SK-N-SH (cell line): ENCODE results near the gene MRPS34. TPM values are rescaled to one million over a fixed set of nuclear protein-coding genes. Genes with fewer than 3 reads are reported as not detected.

Experiments used
- CTCF ChIA-PET: fragments of 300-600, 350-600 bp; formaldehyde crosslinking; extraction: SDS; loops from one replicate; lab custom pipeline; 2021; lab: Yijun Ruan, JAX
- POLR2A ChIA-PET: fragments of 350-600 bp; sonication (Branson Sonifier 250); formaldehyde crosslinking; extraction: SDS; loops from one replicate; lab custom pipeline; 2020; ENCODE audit warnings: antibody characterized with exemption, inconsistent platforms; lab: Yijun Ruan, JAX
- DNase-seq: peaks from one replicate; pipeline ENCODE4 v3.0.0; 2012
- H2AFZ ChIP-seq: fragments of 200-600 bp; sonication (generic); 2 replicates; pipeline ENCODE4 v1.8.1; 2016; ENCODE audit warnings: antibody characterized with exemption, mild to moderate bottlenecking, low read depth
- H3F3A ChIP-seq: fragments of 200-600 bp; sonication (generic); replicated peaks from 2 replicates; pipeline ENCODE3; 2016; ENCODE audit warnings: antibody characterized with exemption, mild to moderate bottlenecking; ENCODE audit not compliant: insufficient read depth
- H3K27ac ChIP-seq, 2 experiments: fragments of 200-500 bp in 1 of 2; fragments of 200-600 bp in 1 of 2; sonication (Bioruptor generic) in 1 of 2; sonication (generic), shearing (Covaris generic) in 1 of 2; 2 replicates each; pipeline versions ENCODE4 v1.5.1 to v1.6.1; 2014 to 2016; ENCODE audit warnings: low read depth in 2 of 2, inconsistent platforms in 1 of 2, low read length in 1 of 2, mild to moderate bottlenecking in 1 of 2, mixed read lengths in 1 of 2
- H3K27me3 ChIP-seq: fragments of 200-600 bp; sonication (generic), shearing (Covaris generic); 2 replicates; pipeline ENCODE4 v1.6.1; 2016; ENCODE audit warnings: mixed run types; ENCODE audit not compliant: insufficient read depth
- H3K36me3 ChIP-seq, 2 experiments: fragments of 200-500 bp in 1 of 2; fragments of 200-600 bp in 1 of 2; sonication (Bioruptor generic) in 1 of 2; sonication (generic) in 1 of 2; replicated peaks in 1 of 2; 2 replicates each; pipeline versions ENCODE3 to v1.5.1; 2014 to 2016; ENCODE audit warnings: low read length in 1 of 2, mild to moderate bottlenecking in 1 of 2; ENCODE audit not compliant: insufficient read depth in 2 of 2, control insufficient read depth in 1 of 2
- H3K4me1 ChIP-seq, 2 experiments: fragments of 200-500 bp in 1 of 2; fragments of 200-600 bp in 1 of 2; sonication (Bioruptor generic) in 1 of 2; sonication (generic), shearing (Covaris generic) in 1 of 2; 2 replicates each; pipeline versions ENCODE4 v1.5.1 to v1.6.1; 2014 to 2016; ENCODE audit warnings: low read depth in 1 of 2, low read length in 1 of 2, mixed run types in 1 of 2; ENCODE audit not compliant: insufficient read depth in 2 of 2, control insufficient read depth in 1 of 2
- H3K4me2 ChIP-seq: fragments of 200-600 bp; sonication (generic), shearing (Covaris generic); 2 replicates; pipeline ENCODE4 v1.6.1; 2017; ENCODE audit warnings: mixed run types
- H3K4me3 ChIP-seq, 2 experiments: fragments of 200-500 bp in 1 of 2; fragments of 200-600 bp in 1 of 2; sonication (Bioruptor generic) in 1 of 2; sonication (generic), shearing (Covaris generic) in 1 of 2; 2 replicates each; pipeline versions ENCODE4 v1.5.1 to v1.8.1; 2014 to 2016; ENCODE audit warnings: low read depth in 2 of 2, inconsistent platforms in 1 of 2, low read length in 1 of 2, mild to moderate bottlenecking in 1 of 2, mixed read lengths in 1 of 2, moderate library complexity in 1 of 2
- H3K79me2 ChIP-seq: fragments of 200-600 bp; sonication (generic); 2 replicates; pipeline ENCODE4 v1.8.1; 2017; ENCODE audit warnings: mild to moderate bottlenecking; ENCODE audit not compliant: insufficient read depth
- H3K9ac ChIP-seq: fragments of 200-600 bp; sonication (generic); 2 replicates; pipeline ENCODE4 v1.6.1; 2017; ENCODE audit warnings: mixed run types
- H3K9me2 ChIP-seq: fragments of 200-600 bp; sonication (generic); 2 replicates; pipeline ENCODE4 v1.6.1; 2017; ENCODE audit warnings: mixed run types
- H3K9me3 ChIP-seq: fragments of 200-600 bp; sonication (generic); 2 replicates; pipeline ENCODE4 v1.6.1; 2017; ENCODE audit warnings: mixed run types, mild to moderate bottlenecking, moderate library complexity
- H4K20me1 ChIP-seq: fragments of 200-600 bp; sonication (generic); 2 replicates; pipeline ENCODE4 v1.6.1; 2017; ENCODE audit warnings: mild to moderate bottlenecking, mixed run types; ENCODE audit not compliant: insufficient read depth
- EP300 ChIP-seq, 2 experiments: IDR thresholded peaks; 2 replicates each; pipeline versions ENCODE4 v1.4.0 to v1.6.1; 2012; ENCODE audit warnings: borderline replicate concordance in 1 of 2, low read depth in 1 of 2, low read length in 1 of 2
- FOXJ3 ChIP-seq: sonication (generic); formaldehyde crosslinking; IDR thresholded peaks from 2 replicates; pipeline ENCODE4 v1.5.1; 2020; ENCODE audit warnings: mild to moderate bottlenecking, missing genetic modification reagents
- GATA2 ChIP-seq: sonication (generic); formaldehyde crosslinking; IDR thresholded peaks from 2 replicates; pipeline ENCODE4 v1.5.0; 2020; ENCODE audit warnings: mild to moderate bottlenecking, missing genetic modification reagents
- JUND ChIP-seq: IDR thresholded peaks from 2 replicates; pipeline ENCODE4 v1.4.0; 2012
- MEF2A ChIP-seq: IDR thresholded peaks from 2 replicates; pipeline ENCODE4 v1.4.0; 2012; ENCODE audit warnings: low read depth, borderline replicate concordance
- MXI1 ChIP-seq: IDR thresholded peaks from 2 replicates; pipeline ENCODE4 v1.6.1; 2012; ENCODE audit warnings: mild to moderate bottlenecking, low read depth, low read length, improper control_type of control experiment
- NRF1 ChIP-seq: IDR thresholded peaks from 2 replicates; pipeline ENCODE4 v1.6.1; 2012; ENCODE audit warnings: low read depth, mild to moderate bottlenecking, low read length
- RAD21 ChIP-seq: IDR thresholded peaks from 2 replicates; pipeline ENCODE4 v1.6.1; 2012; ENCODE audit warnings: mild to moderate bottlenecking, low read length
- RFX5 ChIP-seq: IDR thresholded peaks from 2 replicates; pipeline ENCODE4 v1.6.1; 2012; ENCODE audit warnings: mild to moderate bottlenecking, improper control_type of control experiment, low read length
- RXRA ChIP-seq: IDR thresholded peaks from 2 replicates; pipeline ENCODE4 v1.4.0; 2012; ENCODE audit warnings: low read depth, mild to moderate bottlenecking, borderline replicate concordance
- SMC3 ChIP-seq: IDR thresholded peaks from 2 replicates; pipeline ENCODE4 v1.6.1; 2012; ENCODE audit warnings: low read depth, low read length, improper control_type of control experiment
- TAF1 ChIP-seq: IDR thresholded peaks from 2 replicates; pipeline ENCODE4 v1.6.1; 2012; ENCODE audit warnings: low read depth, mild to moderate bottlenecking, low read length, moderate library complexity, borderline replicate concordance
- WGBS: methylation state at CpG from one replicate; pipeline ENCODE4 v1.1.6; 2017; ENCODE audit warnings: low lambda C conversion rate; 5-methylcytosine and 5-hydroxymethylcytosine counted together
- polyA plus RNA-seq, 3 experiments: library from polyadenylated mRNA; depleted of rRNA; stranded (reverse); fragments of >200 nt; gene quantifications; 2 replicates each; pipeline ENCODE4 v1.2.3, GENCODE V29; 2012
- TF ChIP-seq, protein P1 (sequence below): fragments of 200-600 bp; sonication (generic); IDR thresholded peaks from 2 replicates; pipeline ENCODE4 v1.6.1; 2017; ENCODE audit warnings: antibody characterized with exemption, mild to moderate bottlenecking, moderate library complexity
- TF ChIP-seq, protein P2 (sequence below): IDR thresholded peaks from 2 replicates; pipeline ENCODE4 v1.4.0; 2012; ENCODE audit warnings: low read depth, borderline replicate concordance

The MRPS34 gene
- polyA plus RNA-seq, 1 of the 3 experiments (the other 2 are of a cell fraction): 156 TPM

DNA sequence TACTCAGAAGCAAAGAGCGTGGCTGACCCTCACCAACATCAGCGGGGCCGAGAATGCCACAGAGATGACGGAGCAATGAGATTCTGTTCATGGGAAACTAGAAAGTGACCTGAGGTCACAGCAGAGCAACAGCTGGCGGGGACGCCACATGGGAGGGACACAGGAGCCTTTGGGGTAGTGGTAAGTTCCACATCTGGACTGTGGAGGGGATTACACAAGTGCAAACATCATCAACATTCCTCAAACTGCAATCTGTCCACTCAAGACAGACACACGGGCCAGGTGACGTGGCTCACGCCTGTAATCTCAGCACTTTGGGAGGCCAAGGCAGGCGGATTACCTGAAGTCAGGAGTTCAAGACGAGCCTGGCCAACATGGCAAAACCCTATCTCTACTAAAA lies 42.5 kb upstream of the MRPS34 start:
- CTCF ChIA-PET: no interaction called here
- POLR2A ChIA-PET: no interaction called here
- no peak overlapping the region for H2AFZ ChIP-seq

DNA sequence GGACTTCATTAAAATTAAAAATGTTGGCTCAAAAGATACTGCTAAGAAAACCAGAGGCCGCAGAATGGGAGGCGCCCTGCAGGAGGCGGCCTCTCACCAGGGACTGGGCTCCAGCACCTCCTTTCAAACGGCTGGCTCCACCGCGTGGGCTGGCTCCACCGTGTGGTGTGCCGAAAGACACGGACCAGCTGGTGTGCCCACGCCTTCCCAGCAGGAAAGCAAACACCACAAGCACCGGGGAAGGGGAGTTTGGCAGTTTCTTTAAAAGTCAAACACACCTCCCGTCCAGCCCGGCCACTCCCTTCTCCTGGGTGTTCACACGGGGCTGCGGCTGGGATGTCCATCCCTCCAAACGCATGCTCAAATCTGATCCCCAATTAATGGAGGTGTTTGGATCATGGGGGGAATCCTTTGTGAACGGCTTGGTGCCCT lies 39.8 kb upstream of the MRPS34 start:
- no peak overlapping the region for H3K27ac ChIP-seq

More for the DNA sequence above, 42.5 kb upstream of the MRPS34 start:
- no peaks in the 10 kb centered on the region for H3K27me3 ChIP-seq
- H3K9ac ChIP-seq: no peak overlapping the region
- no peak overlapping the region for H3K4me3 ChIP-seq
- 94% methylated on average over 10 of the region's 11 CpGs for WGBS
- H3K9me2 ChIP-seq: no peaks in the 10 kb centered on the region
- no peak overlapping the region for H3K4me2 ChIP-seq
- H3F3A ChIP-seq: peaks cover 7% of the 10 kb centered on the region
- H3K27ac ChIP-seq: no peak overlapping the region
- peaks cover 4% of the 10 kb centered on the region; the same call in 1 of the 2 replicates for H3K79me2 ChIP-seq
- peaks cover 0 to 14% of the 10 kb centered on the region in 2 experiments for H3K36me3 ChIP-seq
- no peaks in the 10 kb centered on the region for H3K9me3 ChIP-seq
- no peak for DNase-seq
- TF ChIP-seq EP300 (IDR thresholded peaks at IDR 0.05; ENCODE audit: borderline replicate concordance in 1 of 2, low read depth in 1 of 2, low read length in 1 of 2) (no peak), RFX5 (no peak), TAF1 (no peak)
- TF ChIP-seq, protein P1, sequence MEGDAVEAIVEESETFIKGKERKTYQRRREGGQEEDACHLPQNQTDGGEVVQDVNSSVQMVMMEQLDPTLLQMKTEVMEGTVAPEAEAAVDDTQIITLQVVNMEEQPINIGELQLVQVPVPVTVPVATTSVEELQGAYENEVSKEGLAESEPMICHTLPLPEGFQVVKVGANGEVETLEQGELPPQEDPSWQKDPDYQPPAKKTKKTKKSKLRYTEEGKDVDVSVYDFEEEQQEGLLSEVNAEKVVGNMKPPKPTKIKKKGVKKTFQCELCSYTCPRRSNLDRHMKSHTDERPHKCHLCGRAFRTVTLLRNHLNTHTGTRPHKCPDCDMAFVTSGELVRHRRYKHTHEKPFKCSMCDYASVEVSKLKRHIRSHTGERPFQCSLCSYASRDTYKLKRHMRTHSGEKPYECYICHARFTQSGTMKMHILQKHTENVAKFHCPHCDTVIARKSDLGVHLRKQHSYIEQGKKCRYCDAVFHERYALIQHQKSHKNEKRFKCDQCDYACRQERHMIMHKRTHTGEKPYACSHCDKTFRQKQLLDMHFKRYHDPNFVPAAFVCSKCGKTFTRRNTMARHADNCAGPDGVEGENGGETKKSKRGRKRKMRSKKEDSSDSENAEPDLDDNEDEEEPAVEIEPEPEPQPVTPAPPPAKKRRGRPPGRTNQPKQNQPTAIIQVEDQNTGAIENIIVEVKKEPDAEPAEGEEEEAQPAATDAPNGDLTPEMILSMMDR: no peak
- no peaks in the 10 kb centered on the region for H4K20me1 ChIP-seq
- H3K4me1 ChIP-seq: no peaks in the 10 kb centered on the region

More for the DNA sequence above, 39.8 kb upstream of the MRPS34 start:
- Histone ChIP-seq H3K4me1 (no peaks in the 10 kb centered on the region), H3K36me3 (peaks cover 0 to 20% of the 10 kb centered on the region in 2 experiments), H3K4me2 (no peak overlapping the region), H3K9me3 (no peaks in the 10 kb centered on the region), H3F3A (peaks cover 7% of the 10 kb centered on the region), H4K20me1 (no peaks in the 10 kb centered on the region), H3K4me3 (no peak overlapping the region), H2AFZ (no peak overlapping the region), H3K27me3 (no peaks in the 10 kb centered on the region), H3K9me2 (no peaks in the 10 kb centered on the region), H3K9ac (no peak overlapping the region), H3K79me2 (peaks cover 4% of the 10 kb centered on the region; the same call in 1 of the 2 replicates)
- ChIA-PET CTCF (interaction anchor here (0.7 to 2.0 kb wide), 3 partner anchors 14 to 654 kb away, joined by 3 to 7 read pairs (median 3); partner anchors contain the start of genes FAHD1 and HAGH), POLR2A (interaction anchor here (1.3 kb wide), 1 partner anchor 14 kb away, joined by 3 read pairs; the partner anchor contains the start of genes FAHD1 and HAGH)
- 75% methylated on average over 15 of the region's 17 CpGs for WGBS
- no peak for TF ChIP-seq JUND
- TF ChIP-seq, protein P1: peak; percentile 48
- TF ChIP-seq MEF2A: no peak
- no peak for TF ChIP-seq GATA2 (CRISPR knock-in tag)
- TF ChIP-seq, protein P2, sequence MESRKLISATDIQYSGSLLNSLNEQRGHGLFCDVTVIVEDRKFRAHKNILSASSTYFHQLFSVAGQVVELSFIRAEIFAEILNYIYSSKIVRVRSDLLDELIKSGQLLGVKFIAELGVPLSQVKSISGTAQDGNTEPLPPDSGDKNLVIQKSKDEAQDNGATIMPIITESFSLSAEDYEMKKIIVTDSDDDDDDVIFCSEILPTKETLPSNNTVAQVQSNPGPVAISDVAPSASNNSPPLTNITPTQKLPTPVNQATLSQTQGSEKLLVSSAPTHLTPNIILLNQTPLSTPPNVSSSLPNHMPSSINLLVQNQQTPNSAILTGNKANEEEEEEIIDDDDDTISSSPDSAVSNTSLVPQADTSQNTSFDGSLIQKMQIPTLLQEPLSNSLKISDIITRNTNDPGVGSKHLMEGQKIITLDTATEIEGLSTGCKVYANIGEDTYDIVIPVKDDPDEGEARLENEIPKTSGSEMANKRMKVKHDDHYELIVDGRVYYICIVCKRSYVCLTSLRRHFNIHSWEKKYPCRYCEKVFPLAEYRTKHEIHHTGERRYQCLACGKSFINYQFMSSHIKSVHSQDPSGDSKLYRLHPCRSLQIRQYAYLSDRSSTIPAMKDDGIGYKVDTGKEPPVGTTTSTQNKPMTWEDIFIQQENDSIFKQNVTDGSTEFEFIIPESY: no peak
- TF ChIP-seq SMC3: peak; percentile 37
- TF ChIP-seq EP300 (IDR thresholded peaks at IDR 0.05; ENCODE audit: borderline replicate concordance in 1 of 2, low read depth in 1 of 2, low read length in 1 of 2): no peak
- no peak for TF ChIP-seq NRF1
- peak; percentile 59 for TF ChIP-seq RAD21
- TF ChIP-seq FOXJ3 (CRISPR knock-in tag): no peak
- TF ChIP-seq RXRA: no peak
- TF ChIP-seq MXI1: peak; percentile 47; the same call in 1 of the 2 replicates
- DNase-seq: peak; percentile 84
